Measurements from ENCODE around the gene INTS6L.

GRCh38 chrX:135490979-135491514, 29.4 kb upstream of the INTS6L start:
- TF ChIP-seq POLR2A (IDR thresholded peaks at IDR 0.05), result no peak
- TF ChIP-seq, protein P1, sequence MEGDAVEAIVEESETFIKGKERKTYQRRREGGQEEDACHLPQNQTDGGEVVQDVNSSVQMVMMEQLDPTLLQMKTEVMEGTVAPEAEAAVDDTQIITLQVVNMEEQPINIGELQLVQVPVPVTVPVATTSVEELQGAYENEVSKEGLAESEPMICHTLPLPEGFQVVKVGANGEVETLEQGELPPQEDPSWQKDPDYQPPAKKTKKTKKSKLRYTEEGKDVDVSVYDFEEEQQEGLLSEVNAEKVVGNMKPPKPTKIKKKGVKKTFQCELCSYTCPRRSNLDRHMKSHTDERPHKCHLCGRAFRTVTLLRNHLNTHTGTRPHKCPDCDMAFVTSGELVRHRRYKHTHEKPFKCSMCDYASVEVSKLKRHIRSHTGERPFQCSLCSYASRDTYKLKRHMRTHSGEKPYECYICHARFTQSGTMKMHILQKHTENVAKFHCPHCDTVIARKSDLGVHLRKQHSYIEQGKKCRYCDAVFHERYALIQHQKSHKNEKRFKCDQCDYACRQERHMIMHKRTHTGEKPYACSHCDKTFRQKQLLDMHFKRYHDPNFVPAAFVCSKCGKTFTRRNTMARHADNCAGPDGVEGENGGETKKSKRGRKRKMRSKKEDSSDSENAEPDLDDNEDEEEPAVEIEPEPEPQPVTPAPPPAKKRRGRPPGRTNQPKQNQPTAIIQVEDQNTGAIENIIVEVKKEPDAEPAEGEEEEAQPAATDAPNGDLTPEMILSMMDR (IDR thresholded peaks at IDR 0.05), result no peak

All from uterus (tissue), 2 donors.